Neural progenitor cell (in vitro differentiated cells): ENCODE measurements around the gene TOX2.

ENCODE experiments used
- EZH2 ChIP-seq: fragments of 200-600 bp; sonication (generic); IDR thresholded peaks from 2 replicates; pipeline ENCODE4 v1.6.1; 2017; ENCODE audit warnings: antibody characterized with exemption, mild to moderate bottlenecking, moderate library complexity
- EZH2phosphoT487 ChIP-seq: fragments of 200-600 bp; sonication (generic); IDR thresholded peaks from 2 replicates; pipeline ENCODE4 v1.6.1; 2017; ENCODE audit warnings: antibody characterized with exemption
- TF ChIP-seq, protein P1 (sequence below): fragments of 200-600 bp; sonication (generic); IDR thresholded peaks from 2 replicates; pipeline ENCODE4 v1.5.1; 2017; ENCODE audit warnings: antibody characterized with exemption, mild to moderate bottlenecking

DNA sequence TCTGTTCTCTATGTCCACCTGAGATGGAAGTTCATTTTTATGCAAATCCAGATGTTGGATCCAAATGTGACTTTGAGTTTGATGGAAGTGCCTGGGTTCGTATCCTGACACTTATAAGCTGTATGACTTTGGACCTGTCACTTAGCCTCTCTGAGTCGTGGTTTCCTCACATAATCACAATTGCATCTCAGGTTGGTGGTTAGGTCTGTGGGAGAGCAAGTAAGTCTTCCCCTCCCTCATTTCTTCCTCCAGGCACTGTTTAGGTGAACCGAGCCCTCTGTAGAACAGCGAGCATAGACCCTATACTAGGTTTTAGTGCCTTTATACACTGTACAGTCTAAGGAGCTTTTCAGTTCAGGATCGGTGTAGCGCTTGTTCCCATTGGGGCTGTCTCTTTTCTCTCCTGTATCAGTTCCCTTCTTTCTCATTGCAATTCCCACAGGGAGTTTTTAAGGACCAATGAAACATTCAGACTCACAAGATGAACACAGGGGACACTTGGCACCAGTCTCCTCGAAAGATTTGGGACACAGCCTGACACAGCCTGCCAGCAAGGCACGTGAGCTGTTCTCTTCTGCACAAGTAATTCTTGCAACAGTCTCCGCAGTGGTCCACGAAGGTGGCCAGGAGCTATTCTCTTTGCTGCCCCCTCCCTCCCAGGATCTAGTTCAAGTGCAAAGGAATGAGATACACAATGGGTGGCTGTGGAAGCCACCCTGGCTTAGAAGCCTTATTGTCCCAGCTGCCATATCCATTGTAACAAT, 11.8 kb downstream of the TOX2 start:
- TF ChIP-seq, protein P1, sequence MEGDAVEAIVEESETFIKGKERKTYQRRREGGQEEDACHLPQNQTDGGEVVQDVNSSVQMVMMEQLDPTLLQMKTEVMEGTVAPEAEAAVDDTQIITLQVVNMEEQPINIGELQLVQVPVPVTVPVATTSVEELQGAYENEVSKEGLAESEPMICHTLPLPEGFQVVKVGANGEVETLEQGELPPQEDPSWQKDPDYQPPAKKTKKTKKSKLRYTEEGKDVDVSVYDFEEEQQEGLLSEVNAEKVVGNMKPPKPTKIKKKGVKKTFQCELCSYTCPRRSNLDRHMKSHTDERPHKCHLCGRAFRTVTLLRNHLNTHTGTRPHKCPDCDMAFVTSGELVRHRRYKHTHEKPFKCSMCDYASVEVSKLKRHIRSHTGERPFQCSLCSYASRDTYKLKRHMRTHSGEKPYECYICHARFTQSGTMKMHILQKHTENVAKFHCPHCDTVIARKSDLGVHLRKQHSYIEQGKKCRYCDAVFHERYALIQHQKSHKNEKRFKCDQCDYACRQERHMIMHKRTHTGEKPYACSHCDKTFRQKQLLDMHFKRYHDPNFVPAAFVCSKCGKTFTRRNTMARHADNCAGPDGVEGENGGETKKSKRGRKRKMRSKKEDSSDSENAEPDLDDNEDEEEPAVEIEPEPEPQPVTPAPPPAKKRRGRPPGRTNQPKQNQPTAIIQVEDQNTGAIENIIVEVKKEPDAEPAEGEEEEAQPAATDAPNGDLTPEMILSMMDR = no peak
- TF ChIP-seq EZH2phosphoT487 (no peak), EZH2 (no peak)
